K562 (cell line): ENCODE data around the gene NRGN. TPM values are rescaled to one million over a fixed set of nuclear protein-coding genes. Genes with fewer than 3 reads are reported as not detected.
A peak's percentile ranks its signal among the peaks of the same experiment; 100 is the strongest.

ENCODE experiments used
- ATAC-seq: fragments of 200-7000 bp; cut with Tn5 transposase; 3 replicates; pipeline ENCODE4 v1.9.1; 2020; ENCODE audit warnings: moderate library complexity
- Bru-seq: library from RNA; stranded (reverse); fragments of 400-500 nt; gene quantifications from one replicate; lab custom pipeline; 2021; lab: Mats Ljungman, UMichigan
- BruChase-seq, 2 experiments: library from RNA; stranded (reverse); fragments of 400-500 nt; gene quantifications; one replicate each; lab custom pipeline; 2021; lab: Mats Ljungman, UMichigan
- BruUV-seq: library from RNA; stranded (reverse); fragments of 400-500 nt; replicated peaks from 2 replicates; lab custom pipeline; 2021; lab: Mats Ljungman, UMichigan
- CTCF ChIA-PET: fragments of 300-600 bp; formaldehyde crosslinking; extraction: SDS; loops from one replicate; lab custom pipeline; 2021; ENCODE audit warnings: low intra/inter-chr PET ratio; lab: Yijun Ruan, JAX
- POLR2A ChIA-PET: fragments of 300-600, 350-650 bp; sonication (Branson Sonifier 250); formaldehyde crosslinking; extraction: SDS; loops from one replicate; lab custom pipeline; 2021; ENCODE audit warnings: antibody characterized with exemption, inconsistent platforms; lab: Yijun Ruan, JAX
- DNase-seq, 4 experiments: peaks; one replicate each; pipeline versions ENCODE4 v3.0.0 to v3.0.0-alpha.2; 2011 to 2018; ENCODE audit warnings: low spot score in 3 of 4, mixed read lengths in 3 of 4; ENCODE audit errors: extremely low read depth in 1 of 4
- FAIRE-seq: peaks from 2 replicates; lab custom pipeline; 2011; peaks lifted over from hg19 to GRCh38; lab: Jason Lieb, UNC
- H2AFZ ChIP-seq: 2 replicates; pipeline ENCODE4 v1.6.0; 2011; ENCODE audit warnings: low read depth, low read length, control low read depth, inconsistent platforms
- H3K27ac ChIP-seq: fragments of 200-600 bp; 3 replicates; pipeline ENCODE4 v1.8.0; 2011; ENCODE audit warnings: low read depth, mild to moderate bottlenecking, control low read depth, inconsistent platforms, low read length, moderate library complexity, mixed read lengths; ENCODE audit errors: extremely low read depth
- H3K27me3 ChIP-seq, 2 experiments: fragments of 300-600 bp in 1 of 2; 2 replicates in 1 of 2; 3 replicates in 1 of 2; pipeline versions ENCODE4 v1.6.0 to v1.8.0; 2011; ENCODE audit warnings: inconsistent platforms in 2 of 2, low read length in 2 of 2, mild to moderate bottlenecking in 1 of 2, mixed read lengths in 1 of 2, moderate library complexity in 1 of 2; ENCODE audit not compliant: control insufficient read depth in 2 of 2, insufficient read depth in 2 of 2
- H3K36me3 ChIP-seq: fragments of 300-600 bp; 3 replicates; pipeline ENCODE4 v1.8.0; 2011; ENCODE audit warnings: mild to moderate bottlenecking, low read length, inconsistent platforms; ENCODE audit not compliant: control insufficient read depth, insufficient read depth
- H3K4me1 ChIP-seq, 2 experiments: fragments of 200-600 bp in 1 of 2; replicated peaks in 1 of 2; 2 replicates in 1 of 2; 3 replicates in 1 of 2; pipeline versions ENCODE4 v1.5.1 to v1.8.0; 2011; ENCODE audit warnings: inconsistent platforms in 2 of 2, low read length in 2 of 2, mild to moderate bottlenecking in 1 of 2, mixed read lengths in 1 of 2, moderate library complexity in 1 of 2; ENCODE audit not compliant: control insufficient read depth in 2 of 2, insufficient read depth in 2 of 2
- H3K4me2 ChIP-seq: 2 replicates; pipeline ENCODE4 v1.6.1; 2011; ENCODE audit warnings: low read length, control low read depth, inconsistent platforms, mixed read lengths; ENCODE audit not compliant: insufficient read depth
- H3K4me3 ChIP-seq: fragments of 200-600 bp; sonication (generic), shearing (Covaris generic); 2 replicates; pipeline ENCODE4 v1.5.1; 2016; ENCODE audit warnings: control low read depth, inconsistent platforms
- H3K79me2 ChIP-seq: fragments of 200-600 bp; 3 replicates; pipeline ENCODE4 v1.8.0; 2011; ENCODE audit warnings: low read length, inconsistent platforms; ENCODE audit not compliant: control insufficient read depth, insufficient read depth
- H3K9ac ChIP-seq, 2 experiments: 2 replicates each; pipeline versions ENCODE4 v1.6.0 to v1.6.1; 2011; ENCODE audit warnings: low read depth in 2 of 2, low read length in 2 of 2, control low read depth in 1 of 2, inconsistent platforms in 1 of 2, mild to moderate bottlenecking in 1 of 2, mixed read lengths in 1 of 2; ENCODE audit not compliant: insufficient read depth in 1 of 2
- H3K9me1 ChIP-seq: one replicate; pipeline ENCODE4 v1.6.0; 2011; ENCODE audit warnings: inconsistent platforms, mild to moderate bottlenecking, low read length, moderate library complexity; ENCODE audit not compliant: control insufficient read depth, insufficient read depth
- H3K9me3 ChIP-seq: replicated peaks from 2 replicates; pipeline ENCODE4 v1.5.1; 2011; ENCODE audit warnings: low read depth, low read length, inconsistent platforms; ENCODE audit not compliant: control insufficient read depth, insufficient read depth
- H4K20me1 ChIP-seq: replicated peaks from 2 replicates; pipeline ENCODE4 v1.6.1; 2011; ENCODE audit warnings: low read length, inconsistent platforms, mixed read lengths; ENCODE audit not compliant: control insufficient read depth, insufficient read depth
- CREB1 ChIP-seq, 2 experiments: sonication (generic) in 1 of 2; formaldehyde crosslinking in 1 of 2; IDR thresholded peaks; 2 replicates each; pipeline versions ENCODE4 v1.6.1 to v1.8.0; 2012 to 2022; ENCODE audit warnings: inconsistent platforms in 1 of 2, mild to moderate bottlenecking in 1 of 2, missing genetic modification reagents in 1 of 2, moderate library complexity in 1 of 2
- E2F6 ChIP-seq, 2 experiments: IDR thresholded peaks; 2 replicates each; pipeline ENCODE4 v1.6.1; 2011; ENCODE audit warnings: borderline replicate concordance in 1 of 2, control low read depth in 1 of 2, low read depth in 1 of 2, low read length in 1 of 2, mild to moderate bottlenecking in 1 of 2, mixed read lengths in 1 of 2, moderate library complexity in 1 of 2; ENCODE audit not compliant: insufficient read depth in 1 of 2, insufficient read length in 1 of 2, poor library complexity in 1 of 2, severe bottlenecking in 1 of 2; ENCODE audit errors: extremely low read depth in 1 of 2
- HMGN3 ChIP-seq: IDR thresholded peaks from 2 replicates; pipeline ENCODE4 v1.6.1; 2011; ENCODE audit warnings: borderline replicate concordance, low read depth, mild to moderate bottlenecking, mixed read lengths, low read length; ENCODE audit not compliant: insufficient read length; ENCODE audit errors: extremely low read depth
- ILK ChIP-seq: fragments of 450-650 bp; IDR thresholded peaks from 2 replicates; pipeline ENCODE4 v1.6.1; 2016; ENCODE audit warnings: missing genetic modification characterization, low read depth, mild to moderate bottlenecking, missing compliant biosample characterization, moderate library complexity, borderline replicate concordance
- NFYB ChIP-seq: IDR thresholded peaks from 2 replicates; pipeline ENCODE4 v1.6.1; 2011; ENCODE audit warnings: mild to moderate bottlenecking, moderate library complexity; ENCODE audit not compliant: insufficient read length; ENCODE audit errors: extremely low read depth
- POLR2G ChIP-seq: fragments of 200-400 bp; formaldehyde crosslinking; IDR thresholded peaks from 2 replicates; pipeline ENCODE4 v1.6.1; 2017; ENCODE audit warnings: low read depth, mild to moderate bottlenecking, antibody characterized with exemption, low read length, moderate library complexity
- ZNF274 ChIP-seq: IDR thresholded peaks from 2 replicates; pipeline ENCODE4 v1.6.1; 2011; ENCODE audit warnings: low read depth, mild to moderate bottlenecking, low read length, moderate library complexity, borderline replicate concordance
- WGBS: fragments of 100-300 bp; shearing (Covaris generic); methylation state at CpG from one replicate; pipeline ENCODE4 v1.1.6; 2016; ENCODE audit warnings: low coverage, mixed read lengths; ENCODE audit not compliant: insufficient coverage; ENCODE audit errors: missing lambda C conversion rate; 5-methylcytosine and 5-hydroxymethylcytosine counted together
- in situ Hi-C: fragments of 300-500 bp; cut with MboI; formaldehyde crosslinking; loops from 4 replicates; pipeline ENCODE4 v1.15.0; 2018; ENCODE audit warnings: inconsistent platforms, mixed read lengths
- intact Hi-C: fragments of 100-400 bp; cut with micrococcal nuclease; formaldehyde crosslinking; loops from 2 replicates; pipeline ENCODE4 v1.14.2; 2022
- long read RNA-seq, 3 experiments: library from polyadenylated mRNA in 2 of 3; library from RNA in 1 of 3; unstranded in 2 of 3; stranded (forward) in 1 of 3; transcript quantifications; one replicate each; pipeline ENCODE4 v2.0.0, GENCODE V29; 2019 to 2022
- polyA minus RNA-seq, 3 experiments: library from RNA; depleted of rRNA, polyadenylated mRNA; stranded (reverse); fragments of >200 nt; gene quantifications; 2 replicates each; pipeline ENCODE4 v1.2.3, GENCODE V29; 2011
- polyA plus RNA-seq, 8 experiments: library from polyadenylated mRNA; depleted of rRNA in 4 of 8; stranded (reverse) in 5 of 8; unstranded in 3 of 8; fragments of >200 nt; fragmentation: Nextera tagmentation in 2 of 8; fragmentation: Illumina TruSeq in 1 of 8; extraction: Ambion mirVana in 2 of 8; extraction: Trizol in 1 of 8; gene quantifications; 2 replicates each; pipeline versions ENCODE4 v1.2.1 to v1.2.3, GENCODE V29; 2011 to 2014; ENCODE audit warnings: inconsistent platforms in 1 of 8, missing spikeins in 1 of 8
- total RNA-seq, 7 experiments: library from RNA; depleted of rRNA in 6 of 7; stranded (reverse); fragments of >200 nt in 6 of 7; fragmentation: Illumina TruSeq in 2 of 7; extraction: Trizol in 2 of 7; gene quantifications; 2 replicates each; pipeline versions ENCODE4 v1.2.1 to v1.2.3, GENCODE V29; 2011 to 2021; ENCODE audit warnings: low replicate concordance in 1 of 7
- TF ChIP-seq, protein P1 (sequence below): fragments of 200-800 bp; sonication (Bioruptor generic); IDR thresholded peaks from 2 replicates; pipeline ENCODE4 v1.6.1; 2017; ENCODE audit warnings: missing genetic modification characterization, missing compliant biosample characterization
- TF ChIP-seq, protein P2 (sequence below): sonication (generic); formaldehyde crosslinking; IDR thresholded peaks from 2 replicates; pipeline ENCODE4 v1.8.1; 2023; ENCODE audit warnings: mild to moderate bottlenecking, missing genetic modification reagents, moderate library complexity

Gene NRGN
- 2.1 and 5.7 TPM in 2 replicates for total RNA-seq (2011; cell fraction: chromatin; rRNA removed; ENCODE audit: low replicate concordance)
- 3.7 and 5.8 TPM in 2 replicates for total RNA-seq (2011; cell fraction: nucleolus; rRNA removed)
- 3.0 and 5.3 TPM in 2 replicates for total RNA-seq (2011; cell fraction: nucleoplasm; rRNA removed)
- total RNA-seq (2014; rRNA removed) (2.0 and 3.8 TPM in 2 replicates), total RNA-seq (2014; rRNA removed; fragmentation: Illumina TruSeq; extraction: Trizol) (0.29 and 0.61 TPM in 2 replicates), total RNA-seq (2015; rRNA removed; fragmentation: Illumina TruSeq; extraction: Trizol) (0.72 and 1.3 TPM in 2 replicates), total RNA-seq (2021) (6.8 and 7.8 TPM in 2 replicates), polyA plus RNA-seq (2011; rRNA removed) (3.4 and 4.1 TPM in 2 replicates), polyA plus RNA-seq (2014; fragmentation: Illumina TruSeq; extraction: Trizol) (3.5 and 4.5 TPM in 2 replicates), polyA plus RNA-seq (2014; fragmentation: Nextera tagmentation; extraction: Ambion mirVana) (not detected), polyA plus RNA-seq (2014; rRNA removed) (3.2 and 5.7 TPM in 2 replicates), polyA minus RNA-seq (2011; rRNA and poly(A)+ RNA removed) (0.33 and 1.2 TPM in 2 replicates), Bru-seq, nascent RNA (percentile 54 among the genes with signal in this experiment), BruChase-seq, experiment 1, labeled RNA remaining after a 2-hour chase (percentile 31 among the genes with signal in this experiment), BruChase-seq, experiment 2, labeled RNA remaining after a 6-hour chase (percentile 30 among the genes with signal in this experiment)
- polyA plus RNA-seq (2011; cell fraction: cytosol; rRNA removed) = 7.0 and 13.8 TPM in 2 replicates
- 13.0 and 27.2 TPM in 2 replicates for polyA plus RNA-seq (2011; cell fraction: nucleus; rRNA removed)
- 7.8 and 11.8 TPM in 2 replicates for polyA plus RNA-seq (2012)
- 1.4 and 3.2 TPM in 2 replicates for polyA minus RNA-seq (2011; cell fraction: cytosol; rRNA and poly(A)+ RNA removed)
- polyA minus RNA-seq (2011; cell fraction: nucleus; rRNA and poly(A)+ RNA removed) = 2.0 and 5.9 TPM in 2 replicates
- long read RNA-seq, experiment 1, partial matches to known transcripts = 2 of 4 reads
- long read RNA-seq, experiment 1, other reads (novel, unspliced or antisense) = 2 of 4 reads
- long read RNA-seq, experiment 2, partial matches to known transcripts = 2 of 10 reads
- long read RNA-seq, experiment 2, other reads (novel, unspliced or antisense) = 8 of 10 reads
- long read RNA-seq, experiment 3 = 0 reads

GRCh38 chr11:124739479-124740276 lies at the start of gene NRGN:
TSS of gene NRGN (plus strand) at chr11:124739942. CDS start at chr11:124740085, 143 bp downstream.
- Histone ChIP-seq H3K27me3 (peaks cover 13 to 45% of the 10 kb centered on the region in 2 experiments; a peak in 4 of 5 replicates), H3K4me1 (peaks cover 14 to 17% of the 10 kb centered on the region in 2 experiments; a peak in 4 of 5 replicates), H4K20me1 (0 out of 2 replicates have a peak, but pooled peaks cover 9% of the 10 kb centered on the region), H3K79me2 (no peaks in the 10 kb centered on the region), H3K9ac (peak within 1 kb of the TSS; percentile 38 to 82; a peak in 3 of 4 replicates), H3K9me1 (no peaks in the 10 kb centered on the region), H3K9me3 (no peaks in the 10 kb centered on the region), H3K4me2 (peak within 1 kb of the TSS; percentile 87), H2AFZ (peak within 1 kb of the TSS; percentile 87), H3K4me3 (peak within 1 kb of the TSS; percentile 54), H3K36me3 (no peaks in the 10 kb centered on the region), H3K27ac (no peak within 1 kb of the TSS)
- no TSS peak for BruUV-seq
- ChIA-PET POLR2A (interaction anchor here (1.0 kb wide), 1 partner anchor 20 kb away, joined by 3 read pairs; no protein-coding TSS in a partner anchor), CTCF (interaction anchor here (0.5 kb wide), 1 partner anchor 1160 kb away, joined by 3 read pairs; no protein-coding TSS in a partner anchor)
- DNase-seq (peak; percentile 95 to 97 (median 97)), ATAC-seq (peak; percentile 100), FAIRE-seq (peak; percentile 90)
- intact Hi-C loops = no loop called here
- in situ Hi-C loops = no loop called here
- WGBS = 1% methylated on average over 23 of the region's 59 CpGs
- TF ChIP-seq NFYB (peak; percentile 6), ZNF274 (no peak), POLR2G (peak; percentile 69), CREB1 (IDR thresholded peaks at IDR 0.05) (0 out of 2 replicates have a peak, but pooled peaks have one; percentile 5), CREB1 (CRISPR knock-in tag; IDR thresholded peaks at IDR 0.05) (no peak), E2F6 (IDR thresholded peaks at IDR 0.05; ENCODE audit: borderline replicate concordance in 1 of 2, extremely low read depth in 1 of 2, insufficient read depth in 1 of 2, insufficient read length in 1 of 2, low read depth in 1 of 2, low read length in 1 of 2, poor library complexity in 1 of 2, severe bottlenecking in 1 of 2) (peak; percentile 69 to 78), HMGN3 (peak; percentile 63), ILK (tag) (no peak)
- TF ChIP-seq, protein P1, sequence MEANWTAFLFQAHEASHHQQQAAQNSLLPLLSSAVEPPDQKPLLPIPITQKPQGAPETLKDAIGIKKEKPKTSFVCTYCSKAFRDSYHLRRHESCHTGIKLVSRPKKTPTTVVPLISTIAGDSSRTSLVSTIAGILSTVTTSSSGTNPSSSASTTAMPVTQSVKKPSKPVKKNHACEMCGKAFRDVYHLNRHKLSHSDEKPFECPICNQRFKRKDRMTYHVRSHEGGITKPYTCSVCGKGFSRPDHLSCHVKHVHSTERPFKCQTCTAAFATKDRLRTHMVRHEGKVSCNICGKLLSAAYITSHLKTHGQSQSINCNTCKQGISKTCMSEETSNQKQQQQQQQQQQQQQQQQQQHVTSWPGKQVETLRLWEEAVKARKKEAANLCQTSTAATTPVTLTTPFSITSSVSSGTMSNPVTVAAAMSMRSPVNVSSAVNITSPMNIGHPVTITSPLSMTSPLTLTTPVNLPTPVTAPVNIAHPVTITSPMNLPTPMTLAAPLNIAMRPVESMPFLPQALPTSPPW = peak; percentile 53
- TF ChIP-seq, protein P2, sequence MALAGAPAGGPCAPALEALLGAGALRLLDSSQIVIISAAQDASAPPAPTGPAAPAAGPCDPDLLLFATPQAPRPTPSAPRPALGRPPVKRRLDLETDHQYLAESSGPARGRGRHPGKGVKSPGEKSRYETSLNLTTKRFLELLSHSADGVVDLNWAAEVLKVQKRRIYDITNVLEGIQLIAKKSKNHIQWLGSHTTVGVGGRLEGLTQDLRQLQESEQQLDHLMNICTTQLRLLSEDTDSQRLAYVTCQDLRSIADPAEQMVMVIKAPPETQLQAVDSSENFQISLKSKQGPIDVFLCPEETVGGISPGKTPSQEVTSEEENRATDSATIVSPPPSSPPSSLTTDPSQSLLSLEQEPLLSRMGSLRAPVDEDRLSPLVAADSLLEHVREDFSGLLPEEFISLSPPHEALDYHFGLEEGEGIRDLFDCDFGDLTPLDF (CRISPR knock-in tag) = no peak
